ENCODE measurements around the gene ACO2. TPM values are rescaled to one million over a fixed set of nuclear protein-coding genes. Genes with fewer than 3 reads are reported as not detected.
A peak's percentile ranks its signal among the peaks of the same experiment; 100 is the strongest.

Gene ACO2
- total and polyA plus RNA-seq, 2 of the 8 experiments (the other 6 are each of a cell fraction or from before 2014, with no cell fraction given): 52.8 to 75.4 TPM

- no peak overlapping the region for H4K91ac ChIP-seq (replicated peaks; ENCODE audit: insufficient read length, low read length)
- no peak overlapping the region for H3K4me2 ChIP-seq (ENCODE audit: insufficient read depth in 1 of 2, low read depth in 2 of 2, low read length in 2 of 2)
- H3K79me2 ChIP-seq (ENCODE audit: control insufficient read depth in 1 of 2, insufficient read depth in 2 of 2, low read length in 2 of 2): no peaks in the 10 kb centered on the region
- CTCF ChIA-PET (ENCODE audit: partially characterized antibody): interaction anchor here (0.7 to 16.1 kb wide), 5 partner anchors 9 to 42 kb away, joined by 3 to 169 read pairs (median 8); no protein-coding TSS in a partner anchor
- H3K36me3 ChIP-seq (ENCODE audit: control insufficient read depth in 2 of 4, insufficient read depth in 4 of 4, low read length in 3 of 4): no peaks in the 10 kb centered on the region
- H2BK15ac ChIP-seq (ENCODE audit: low read length): 0 out of 2 replicates have a peak overlapping the region, but pooled peaks have one; percentile 75
- H2AK5ac ChIP-seq (ENCODE audit: low read depth, low read length): no peak overlapping the region
- H2BK12ac ChIP-seq (ENCODE audit: low read depth, low read length): 0 out of 2 replicates have a peak overlapping the region, but pooled peaks have one; percentile 23
- H3K79me1 ChIP-seq (ENCODE audit: low read depth, low read length): no peaks in the 10 kb centered on the region; the same call in 1 of the 2 replicates
- H3K23me2 ChIP-seq (ENCODE audit: low read depth, low read length): peaks cover 6% of the 10 kb centered on the region; the same call in 1 of the 2 replicates
- H4K5ac ChIP-seq (ENCODE audit: insufficient read length, low read depth, low read length): no peak overlapping the region
- 98% methylated on average over 10 of the region's 10 CpGs; no CpG with 5 or more reads in 1 of the 2 experiments for WGBS, 2 experiments (ENCODE audit: extremely low coverage in 1 of 2, insufficient coverage in 1 of 2, insufficient read length in 1 of 2, insufficient replicate concordance in 2 of 2, low coverage in 1 of 2, low lambda C conversion rate in 2 of 2, missing lambda C conversion rate in 1 of 2)
- H3K27ac ChIP-seq (ENCODE audit: low read depth, low read length): no peak overlapping the region
- H3K56ac ChIP-seq (replicated peaks; ENCODE audit: insufficient read length, low read depth, low read length): no peak overlapping the region
- H3K9ac ChIP-seq (replicated peaks in 1 of 4; ENCODE audit: extremely low read depth in 1 of 4, low read depth in 3 of 4, low read length in 3 of 4): no peak overlapping the region
- FAIRE-seq (no peak), DNase-seq (ENCODE audit: low read depth in 1 of 2, low spot score in 2 of 2) (no peak)
- TF ChIP-seq TCF12 (IDR thresholded peaks at IDR 0.05; ENCODE audit: low read depth, low read length) (no peak), YY1 (IDR thresholded peaks at IDR 0.05; ENCODE audit: low read depth, low read length) (no peak), MAFK (IDR thresholded peaks at IDR 0.05; ENCODE audit: low read depth, low read length) (no peak), EP300 (IDR thresholded peaks at IDR 0.05; ENCODE audit: borderline replicate concordance in 1 of 2, low read depth in 2 of 2, low read length in 2 of 2) (no peak), CEBPB (IDR thresholded peaks at IDR 0.05; ENCODE audit: low read depth, low read length) (no peak), SP4 (IDR thresholded peaks at IDR 0.05; ENCODE audit: low read length) (no peak), POU5F1 (IDR thresholded peaks at IDR 0.05; ENCODE audit: low read depth, low read length) (no peak), RAD21 (IDR thresholded peaks at IDR 0.05 in 1 of 2, conservative IDR thresholded peaks at IDR 0.05 in 1 of 2; ENCODE audit: low read depth in 2 of 2, low read length in 2 of 2) (no peak), CBX5 (IDR thresholded peaks at IDR 0.05; ENCODE audit: low read depth, low read length) (no peak)
- no peak overlapping the region for H3K18ac ChIP-seq (ENCODE audit: extremely low read depth, low read length)
- POLR2A ChIA-PET (ENCODE audit: partially characterized antibody): interaction anchor here (1.4 kb wide), 1 partner anchor 65 kb away, joined by 5 read pairs; the partner anchor contains the start of genes DESI1 and XRCC6
- H3K14ac ChIP-seq (ENCODE audit: insufficient read length): no peak overlapping the region
- no peak overlapping the region for H3K4ac ChIP-seq (replicated peaks; ENCODE audit: insufficient read length, low read depth, low read length)
- no peaks in the 10 kb centered on the region for H3K27me3 ChIP-seq (replicated peaks in 1 of 4; ENCODE audit: control insufficient read depth in 3 of 4, extremely low read depth in 1 of 4, insufficient read depth in 3 of 4, low read length in 3 of 4)
- no peak overlapping the region for H2AFZ ChIP-seq (ENCODE audit: low read length)
- H2BK5ac ChIP-seq (ENCODE audit: low read depth, low read length): no peak overlapping the region
- H2BK120ac ChIP-seq (replicated peaks; ENCODE audit: low read depth, low read length): no peak overlapping the region
- H3K23ac ChIP-seq (ENCODE audit: insufficient read length): no peak overlapping the region
- H4K8ac ChIP-seq (ENCODE audit: extremely low read depth, insufficient read depth, low read length): no peak overlapping the region
- no peaks in the 10 kb centered on the region for H4K20me1 ChIP-seq (replicated peaks in 1 of 2; ENCODE audit: control insufficient read depth in 1 of 2, insufficient read depth in 2 of 2, low read length in 2 of 2)
- peaks cover 0 to 19% (median 12%) of the 10 kb centered on the region in 4 experiments; a peak in 6 of 7 replicates for H3K4me1 ChIP-seq (replicated peaks in 1 of 4; ENCODE audit: control insufficient read depth in 3 of 4, insufficient read depth in 4 of 4, low read length in 3 of 4)
- 0 out of 2 replicates have a peak overlapping the region, but pooled peaks have one; percentile 72 for H2BK20ac ChIP-seq (ENCODE audit: low read length)
- no peaks in the 10 kb centered on the region for H3K9me3 ChIP-seq (ENCODE audit: insufficient read depth in 2 of 2, low read depth in 1 of 2, low read length in 1 of 2)
- H3K4me3 ChIP-seq (ENCODE audit: extremely low read depth in 1 of 4, insufficient read depth in 2 of 4, low read depth in 3 of 4, low read length in 4 of 4): no peak overlapping the region
Observed at GRCh38 chr22:41556561-41556960, 87.6 kb downstream of the ACO2 start.

Measured in H1 (cell line).